Measurements from ENCODE around the gene KRT85.
A peak's percentile ranks its signal among the peaks of the same experiment; 100 is the strongest.
"Not testable (repeated sequence)": the region's sequence is repeated elsewhere in the genome, so short reads cannot be mapped to it uniquely, and the experiment has no call there.

KRT85 gene

GRCh38 chr12:52316290-52316689 lies 51.0 kb downstream of the KRT85 start:
- Histone ChIP-seq H3K36me3 (ENCODE audit: control insufficient read depth, insufficient read depth, low read length) (no peaks in the 10 kb centered on the region), H3K4me3 (replicated peaks; ENCODE audit: low read depth, low read length) (no peak overlapping the region), H3K27me3 (replicated peaks; ENCODE audit: control insufficient read depth, insufficient read depth, low read length) (peaks cover 2% of the 10 kb centered on the region)
- DNase-seq (ENCODE audit: extremely low read depth, insufficient read length), result no peak
- no peak for TF ChIP-seq CTCF (IDR thresholded peaks at IDR 0.05; ENCODE audit: insufficient read depth, low read length, poor library complexity, severe bottlenecking)

- not testable (repeated sequence) for H3K27me3 ChIP-seq (replicated peaks; ENCODE audit: control insufficient read depth, insufficient read depth, low read length); DNase-seq (ENCODE audit: extremely low read depth, insufficient read length)
- peak; percentile 68 for TF ChIP-seq CTCF (IDR thresholded peaks at IDR 0.05; ENCODE audit: insufficient read depth, low read length, poor library complexity, severe bottlenecking)
Measured at GRCh38 chr12:52315721-52316120, 51.6 kb downstream of the KRT85 start.

GRCh38 chr12:52314511-52314910 lies 52.8 kb downstream of the KRT85 start:
- Histone ChIP-seq H3K4me3 (replicated peaks; ENCODE audit: low read depth, low read length) (no peak overlapping the region), H3K36me3 (ENCODE audit: control insufficient read depth, insufficient read depth, low read length) (no peaks in the 10 kb centered on the region), H3K27me3 (replicated peaks; ENCODE audit: control insufficient read depth, insufficient read depth, low read length) (peaks cover 2% of the 10 kb centered on the region)
- TF ChIP-seq CTCF (IDR thresholded peaks at IDR 0.05; ENCODE audit: insufficient read depth, low read length, poor library complexity, severe bottlenecking), result no peak
- DNase-seq (ENCODE audit: extremely low read depth, insufficient read length), result no peak

More at GRCh38 chr12:52315721-52316120, 51.6 kb downstream of the KRT85 start:
- not testable (repeated sequence) for H3K4me3 ChIP-seq (replicated peaks; ENCODE audit: low read depth, low read length); H3K36me3 ChIP-seq (ENCODE audit: control insufficient read depth, insufficient read depth, low read length)

- Histone ChIP-seq H3K36me3 (ENCODE audit: control insufficient read depth, insufficient read depth, low read length) (no peaks in the 10 kb centered on the region), H3K27me3 (replicated peaks; ENCODE audit: control insufficient read depth, insufficient read depth, low read length) (no peaks in the 10 kb centered on the region; the same call in none of the 2 replicates), H3K4me3 (replicated peaks; ENCODE audit: low read depth, low read length) (no peak overlapping the region)
- no peak for DNase-seq (ENCODE audit: extremely low read depth, insufficient read length)
- no peak for TF ChIP-seq CTCF (IDR thresholded peaks at IDR 0.05; ENCODE audit: insufficient read depth, low read length, poor library complexity, severe bottlenecking)
Measured at GRCh38 chr12:52313926-52314325, 53.4 kb downstream of the KRT85 start.

GRCh38 chr12:52313461-52313860 lies 53.8 kb downstream of the KRT85 start:
- no peak for DNase-seq (ENCODE audit: extremely low read depth, insufficient read length)
- TF ChIP-seq CTCF (IDR thresholded peaks at IDR 0.05; ENCODE audit: insufficient read depth, low read length, poor library complexity, severe bottlenecking), result no peak
- no peaks in the 10 kb centered on the region; the same call in none of the 2 replicates for H3K27me3 ChIP-seq (replicated peaks; ENCODE audit: control insufficient read depth, insufficient read depth, low read length)
- H3K36me3 ChIP-seq (ENCODE audit: control insufficient read depth, insufficient read depth, low read length), result no peaks in the 10 kb centered on the region
- no peak overlapping the region for H3K4me3 ChIP-seq (replicated peaks; ENCODE audit: low read depth, low read length)

GRCh38 chr12:52312086-52312485 lies 55.2 kb downstream of the KRT85 start:
- Histone ChIP-seq H3K36me3 (ENCODE audit: control insufficient read depth, insufficient read depth, low read length) (no peaks in the 10 kb centered on the region), H3K27me3 (replicated peaks; ENCODE audit: control insufficient read depth, insufficient read depth, low read length) (no peaks in the 10 kb centered on the region; the same call in none of the 2 replicates), H3K4me3 (replicated peaks; ENCODE audit: low read depth, low read length) (no peak overlapping the region)
- DNase-seq (ENCODE audit: extremely low read depth, insufficient read length), result no peak
- TF ChIP-seq CTCF (IDR thresholded peaks at IDR 0.05; ENCODE audit: insufficient read depth, low read length, poor library complexity, severe bottlenecking), result no peak
